Hepatocyte (in vitro differentiated cells): ENCODE measurements around the gene TRAF2. TPM values are rescaled to one million over a fixed set of nuclear protein-coding genes. Genes with fewer than 3 reads are reported as not detected.

Experiments used
- DNase-seq: peaks from one replicate; pipeline ENCODE4 v3.0.0-alpha.2; 2016; ENCODE audit warnings: low spot score
- H2AFZ ChIP-seq: fragments of 200-600 bp; sonication (generic); 2 replicates; pipeline ENCODE4 v1.6.0; 2016; ENCODE audit warnings: antibody characterized with exemption, mild to moderate bottlenecking
- H3K27ac ChIP-seq: fragments of 200-600 bp; sonication (generic); 2 replicates; pipeline ENCODE4 v1.5.1; 2016; ENCODE audit warnings: mild to moderate bottlenecking
- H3K27me3 ChIP-seq: fragments of 200-600 bp; sonication (generic); 2 replicates; pipeline ENCODE4 v1.6.1; 2016
- H3K36me3 ChIP-seq: fragments of 200-600 bp; sonication (generic); replicated peaks from 2 replicates; pipeline ENCODE4 v1.5.1; 2016; ENCODE audit warnings: low read depth; ENCODE audit not compliant: insufficient read depth
- H3K4me1 ChIP-seq: fragments of 200-600 bp; sonication (generic); 2 replicates; pipeline ENCODE4 v1.5.1; 2016; ENCODE audit warnings: mild to moderate bottlenecking, moderate library complexity; ENCODE audit not compliant: insufficient read depth
- H3K4me2 ChIP-seq: fragments of 200-600 bp; sonication (generic); 2 replicates; pipeline ENCODE4 v1.6.0; 2016
- H3K4me3 ChIP-seq: fragments of 200-600 bp; sonication (generic); 2 replicates; pipeline ENCODE4 v1.5.1; 2016; ENCODE audit warnings: mild to moderate bottlenecking
- H3K79me2 ChIP-seq: fragments of 200-600 bp; sonication (generic); 2 replicates; pipeline ENCODE4 v1.6.0; 2017; ENCODE audit warnings: mild to moderate bottlenecking
- H3K9me2 ChIP-seq: fragments of 200-600 bp; sonication (generic); replicated peaks from 2 replicates; pipeline ENCODE4 v1.6.0; 2017; ENCODE audit warnings: mild to moderate bottlenecking; ENCODE audit not compliant: insufficient read depth
- H3K9me3 ChIP-seq: fragments of 200-600 bp; sonication (generic); 2 replicates; pipeline ENCODE4 v1.5.1; 2016; ENCODE audit warnings: low read depth, mild to moderate bottlenecking
- H4K20me1 ChIP-seq: fragments of 200-600 bp; sonication (generic); 2 replicates; pipeline ENCODE4 v1.6.0; 2016; ENCODE audit warnings: mild to moderate bottlenecking; ENCODE audit not compliant: insufficient read depth, poor library complexity, severe bottlenecking
- EZH2 ChIP-seq: fragments of 200-600 bp; sonication (generic); IDR thresholded peaks from 2 replicates; pipeline ENCODE4 v1.6.1; 2016; ENCODE audit warnings: antibody characterized with exemption, mild to moderate bottlenecking, borderline replicate concordance
- EZH2phosphoT487 ChIP-seq: fragments of 200-600 bp; sonication (generic); IDR thresholded peaks from one replicate; pipeline ENCODE4 v1.6.1; 2018; ENCODE audit warnings: antibody characterized with exemption, mild to moderate bottlenecking, low read depth, moderate library complexity; ENCODE audit not compliant: unreplicated experiment, severe bottlenecking
- WGBS: methylation state at CpG from one replicate; pipeline ENCODE4 v1.1.6; 2016; ENCODE audit warnings: low lambda C conversion rate; ENCODE audit errors: missing lambda C conversion rate; 5-methylcytosine and 5-hydroxymethylcytosine counted together
- polyA plus RNA-seq: library from polyadenylated mRNA; unstranded; fragments of >200 nt; fragmentation: Nextera tagmentation; extraction: Ambion mirVana; gene quantifications from 2 replicates; pipeline ENCODE4 v1.2.1, GENCODE V29; 2016
- total RNA-seq: library from RNA; depleted of rRNA; stranded (reverse); fragments of >200 nt; gene quantifications from 2 replicates; pipeline ENCODE4 v1.2.3, GENCODE V29; 2014
- TF ChIP-seq, protein P1 (sequence below): fragments of 200-600 bp; sonication (generic); IDR thresholded peaks from 2 replicates; pipeline ENCODE4 v1.5.1; 2016; ENCODE audit warnings: antibody characterized with exemption, mild to moderate bottlenecking; ENCODE audit not compliant: poor library complexity

TRAF2 gene
- total and polyA plus RNA-seq, 2 experiments from 2014 or later = 7.6 to 12.4 TPM

DNA sequence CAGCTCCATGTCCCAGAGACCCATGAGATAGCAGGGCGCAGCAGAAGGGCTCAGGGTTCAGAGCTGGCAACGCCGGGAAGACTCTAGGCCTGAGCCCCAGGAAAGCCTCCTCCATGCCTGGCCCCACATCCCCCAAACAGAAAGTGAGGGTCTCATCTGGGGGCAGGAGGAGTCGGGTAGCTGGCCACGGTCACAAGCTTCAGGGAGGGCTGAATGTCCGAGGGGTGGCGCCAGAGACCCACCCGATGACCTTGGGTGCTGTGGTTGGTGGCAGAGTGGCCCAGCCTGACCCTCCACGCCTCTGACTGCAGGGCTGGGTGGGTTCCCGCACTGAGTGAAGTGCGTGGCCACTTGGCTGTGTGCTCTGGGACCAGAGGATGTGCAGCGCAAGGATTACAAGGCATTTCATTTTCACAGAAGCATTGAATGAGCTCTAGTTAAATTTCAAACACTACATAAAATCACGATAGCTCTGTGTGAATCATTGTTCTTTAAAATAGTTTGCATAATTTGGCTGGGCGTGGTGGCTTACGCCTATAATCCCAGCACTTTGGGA lies 61.7 kb downstream of the TRAF2 start:
- Histone ChIP-seq H3K27me3 (no peaks in the 10 kb centered on the region), H3K9me3 (no peaks in the 10 kb centered on the region), H3K4me2 (no peak overlapping the region), H3K36me3 (no peaks in the 10 kb centered on the region), H3K79me2 (peaks cover 13% of the 10 kb centered on the region), H3K27ac (peak overlapping the region; percentile 98), H3K4me1 (peaks cover 17% of the 10 kb centered on the region), H2AFZ (no peak overlapping the region), H3K9me2 (no peaks in the 10 kb centered on the region), H4K20me1 (peaks cover 4% of the 10 kb centered on the region), H3K4me3 (no peak overlapping the region)
- DNase-seq = peak; percentile 58
- TF ChIP-seq EZH2phosphoT487 (no peak), EZH2 (no peak)
- TF ChIP-seq, protein P1, sequence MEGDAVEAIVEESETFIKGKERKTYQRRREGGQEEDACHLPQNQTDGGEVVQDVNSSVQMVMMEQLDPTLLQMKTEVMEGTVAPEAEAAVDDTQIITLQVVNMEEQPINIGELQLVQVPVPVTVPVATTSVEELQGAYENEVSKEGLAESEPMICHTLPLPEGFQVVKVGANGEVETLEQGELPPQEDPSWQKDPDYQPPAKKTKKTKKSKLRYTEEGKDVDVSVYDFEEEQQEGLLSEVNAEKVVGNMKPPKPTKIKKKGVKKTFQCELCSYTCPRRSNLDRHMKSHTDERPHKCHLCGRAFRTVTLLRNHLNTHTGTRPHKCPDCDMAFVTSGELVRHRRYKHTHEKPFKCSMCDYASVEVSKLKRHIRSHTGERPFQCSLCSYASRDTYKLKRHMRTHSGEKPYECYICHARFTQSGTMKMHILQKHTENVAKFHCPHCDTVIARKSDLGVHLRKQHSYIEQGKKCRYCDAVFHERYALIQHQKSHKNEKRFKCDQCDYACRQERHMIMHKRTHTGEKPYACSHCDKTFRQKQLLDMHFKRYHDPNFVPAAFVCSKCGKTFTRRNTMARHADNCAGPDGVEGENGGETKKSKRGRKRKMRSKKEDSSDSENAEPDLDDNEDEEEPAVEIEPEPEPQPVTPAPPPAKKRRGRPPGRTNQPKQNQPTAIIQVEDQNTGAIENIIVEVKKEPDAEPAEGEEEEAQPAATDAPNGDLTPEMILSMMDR = peak; percentile 44
- WGBS = 50% methylated on average over 15 of the region's 15 CpGs

DNA sequence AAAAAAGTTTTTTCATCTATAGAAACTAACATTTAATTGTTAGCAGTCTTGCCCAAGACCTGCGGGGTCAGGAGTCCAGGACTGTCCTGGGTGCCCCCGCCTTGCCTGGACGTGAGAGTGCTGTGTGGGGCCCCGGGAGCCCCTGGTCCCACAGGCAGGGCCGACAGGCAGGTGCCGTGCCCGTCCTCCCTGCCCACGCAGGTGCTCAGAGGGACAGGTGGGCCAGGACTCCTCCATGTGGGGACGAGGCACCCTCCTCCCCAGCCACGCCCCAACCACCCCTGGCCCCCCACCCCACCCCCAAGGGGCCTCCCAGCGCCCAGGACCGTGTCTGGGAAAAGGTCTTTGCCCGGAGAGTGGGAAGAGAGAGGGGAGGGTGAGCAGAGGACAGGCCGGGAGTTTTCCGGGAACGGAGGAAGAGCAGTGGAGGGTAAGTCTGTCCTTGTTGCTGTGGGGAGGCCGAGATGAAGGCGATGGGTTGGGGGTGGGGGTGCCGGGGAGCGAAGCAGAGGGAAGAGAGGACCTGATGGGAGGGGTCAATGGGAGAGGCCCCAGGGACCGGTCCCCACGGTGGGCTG lies 63.0 kb downstream of the TRAF2 start:
- Histone ChIP-seq H3K27ac (peak overlapping the region; percentile 98), H3K4me2 (peak overlapping the region; percentile 94), H3K9me3 (no peaks in the 10 kb centered on the region), H4K20me1 (no peaks in the 10 kb centered on the region), H3K79me2 (peaks cover 3% of the 10 kb centered on the region), H3K4me3 (peak overlapping the region; percentile 15), H3K9me2 (no peaks in the 10 kb centered on the region), H2AFZ (no peak overlapping the region), H3K36me3 (no peaks in the 10 kb centered on the region), H3K27me3 (no peaks in the 10 kb centered on the region), H3K4me1 (peaks cover 12% of the 10 kb centered on the region)
- peak; percentile 66 for DNase-seq
- WGBS = 17% methylated on average over 15 of the region's 22 CpGs
- TF ChIP-seq EZH2phosphoT487 (no peak), EZH2 (no peak)
- TF ChIP-seq, protein P1 = no peak

DNA sequence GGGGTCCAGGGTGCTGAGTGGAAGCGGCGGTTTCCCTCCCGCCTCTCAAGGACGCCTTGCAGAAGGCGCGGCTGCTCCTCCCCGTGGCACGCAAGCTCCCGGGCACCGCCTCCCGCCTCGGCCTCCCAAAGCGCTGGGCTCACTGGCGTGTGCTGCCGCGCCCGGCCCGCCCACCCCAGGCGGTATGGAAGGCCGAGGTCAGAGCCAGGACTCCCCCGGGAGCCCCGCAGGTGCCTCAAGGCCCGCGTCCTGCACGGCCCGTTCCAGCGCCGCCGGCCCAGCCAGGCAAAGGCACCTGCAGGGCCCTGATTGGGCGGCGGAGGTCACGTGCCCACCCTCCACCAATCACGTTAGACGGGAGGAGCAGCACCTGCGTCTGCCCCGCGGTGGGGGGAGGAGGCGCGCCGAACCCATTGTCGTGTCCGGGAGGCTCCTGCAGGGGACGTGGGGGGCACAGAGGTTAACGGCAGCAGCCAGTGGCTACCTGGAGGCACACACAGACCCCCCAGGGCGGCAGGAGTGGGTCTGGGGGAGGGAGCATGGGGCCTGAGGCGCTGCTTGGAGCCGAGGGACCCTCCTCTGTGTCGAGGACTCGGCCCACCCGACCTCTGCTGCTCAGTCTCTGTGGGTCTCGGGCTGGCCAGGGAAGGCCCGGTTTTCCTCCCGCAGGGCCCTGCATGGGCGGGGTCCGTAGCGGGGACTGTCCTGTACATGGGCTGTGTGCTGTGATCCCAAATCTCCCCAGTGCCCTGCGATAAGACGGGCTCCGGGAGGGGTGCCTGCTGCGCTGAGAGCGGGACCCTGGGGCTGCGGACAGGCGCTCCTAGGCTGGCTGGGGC lies 63.7 kb downstream of the TRAF2 start:
- peak; percentile 96 for DNase-seq
- peaks cover 9% of the 10 kb centered on the region for H3K4me1 ChIP-seq
- H3K27me3 ChIP-seq = no peaks in the 10 kb centered on the region
- peak overlapping the region; percentile 98 for H3K27ac ChIP-seq
- TF ChIP-seq, protein P1 = no peak
- TF ChIP-seq EZH2 = no peak
- no peak for TF ChIP-seq EZH2phosphoT487
- no peaks in the 10 kb centered on the region for H3K9me2 ChIP-seq
- no peak overlapping the region for H2AFZ ChIP-seq
- H3K4me2 ChIP-seq = peak overlapping the region; percentile 94
- peak overlapping the region; percentile 62 for H3K4me3 ChIP-seq
- peaks cover 3% of the 10 kb centered on the region for H3K79me2 ChIP-seq
- H3K9me3 ChIP-seq = no peaks in the 10 kb centered on the region
- no peaks in the 10 kb centered on the region for H4K20me1 ChIP-seq
- no peaks in the 10 kb centered on the region for H3K36me3 ChIP-seq
- 10% methylated on average over 28 of the region's 63 CpGs for WGBS
